Skin epidermis (tissue), 12 donors: ENCODE results near the gene CALN1.

Source experiments
- H3K27ac ChIP-seq, 21 experiments: fragments of 200-600 bp; sonication (generic) in 11 of 21; one replicate each; pipeline ENCODE4 v1.5.0; 2020; ENCODE audit warnings: mild to moderate bottlenecking in 3 of 21, inconsistent platforms in 2 of 21, moderate library complexity in 2 of 21
- H3K4me3 ChIP-seq, 7 experiments: fragments of 200-600 bp; sonication (generic) in 2 of 7; one replicate each; pipeline ENCODE4 v1.5.0; 2020; ENCODE audit warnings: inconsistent platforms in 2 of 7, mild to moderate bottlenecking in 2 of 7, moderate library complexity in 1 of 7

The CALN1 gene

DNA sequence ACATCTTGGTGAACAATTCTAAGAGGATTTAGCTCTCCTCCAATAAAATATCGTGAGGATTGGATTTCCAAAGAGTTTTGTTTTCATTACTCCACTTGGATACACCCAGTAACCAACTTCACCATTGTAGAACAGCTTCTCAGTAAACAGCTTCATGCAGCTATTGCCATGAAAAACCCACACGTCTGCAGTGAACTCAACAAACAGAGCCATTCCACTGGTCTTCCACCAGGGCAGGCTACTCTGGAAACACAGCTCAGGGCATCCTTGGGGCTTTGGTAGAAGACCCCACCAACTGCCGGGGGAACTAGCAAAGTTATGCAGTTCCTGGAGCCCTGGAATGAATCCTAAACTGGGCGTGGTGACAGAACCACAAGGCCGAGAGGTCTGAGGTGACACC, 77.4 kb downstream of the CALN1 start:
- H3K27ac ChIP-seq = no peak overlapping the region
- no peak overlapping the region for H3K4me3 ChIP-seq

DNA sequence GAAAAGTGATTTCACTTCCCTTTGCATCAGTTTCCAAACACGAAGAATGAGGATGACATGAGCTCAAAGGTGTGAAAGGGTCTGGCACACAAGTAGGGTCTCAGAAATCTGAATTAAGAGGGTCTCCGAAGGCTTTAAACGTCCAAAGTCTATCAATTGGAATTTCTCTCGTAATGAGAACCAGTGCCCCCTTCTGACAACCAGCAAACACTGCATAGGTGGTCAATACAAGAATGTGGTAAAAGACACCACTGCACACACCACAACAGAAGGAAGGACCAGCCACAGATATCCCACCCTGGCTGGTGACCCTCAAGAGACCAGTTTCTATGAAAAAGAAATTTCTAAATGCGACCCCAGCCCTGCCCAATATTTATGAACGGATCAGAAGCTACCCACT, 78.1 kb downstream of the CALN1 start:
- no peak overlapping the region for H3K4me3 ChIP-seq

DNA sequence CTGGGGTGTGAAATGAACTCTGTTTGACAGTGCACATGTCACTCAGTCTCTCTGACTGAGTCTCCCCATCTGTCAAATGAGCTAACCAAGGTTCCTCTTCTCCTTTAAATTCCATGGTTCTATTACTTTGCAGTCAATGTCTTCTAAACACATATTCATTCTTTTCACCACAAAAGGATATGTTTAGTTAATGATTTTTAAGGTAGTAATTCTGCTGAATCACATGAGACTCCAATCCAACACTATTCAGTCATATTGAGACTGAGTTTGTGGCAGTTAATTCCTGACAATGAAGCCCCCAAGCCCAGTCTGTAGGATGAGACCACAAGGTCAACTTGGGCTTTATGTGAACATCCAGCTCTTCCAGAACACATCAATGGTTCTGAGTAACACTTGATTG, 85.3 kb downstream of the CALN1 start:
- Histone ChIP-seq H3K4me3 (no peak overlapping the region), H3K27ac (no peak overlapping the region)

More for the DNA sequence above, 78.1 kb downstream of the CALN1 start:
- no peak overlapping the region for H3K27ac ChIP-seq

DNA sequence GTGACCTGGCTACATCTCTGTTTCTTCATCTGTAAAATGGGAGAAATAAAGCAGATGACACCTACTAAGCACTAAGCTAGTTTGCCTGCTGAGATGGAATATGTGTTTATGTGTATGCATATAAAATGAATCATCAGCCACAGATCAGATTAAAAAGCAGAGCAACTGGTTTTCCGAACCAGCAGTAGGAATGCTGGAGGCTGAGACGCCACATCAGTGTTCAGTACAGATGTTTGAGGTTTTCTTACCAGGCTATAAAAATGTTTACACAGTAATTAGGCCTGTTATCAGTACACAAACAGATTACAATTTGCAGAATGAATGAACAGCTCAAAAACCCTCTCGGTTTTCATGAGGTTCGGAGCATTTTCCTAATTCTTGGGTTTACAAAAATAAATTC, 85.8 kb downstream of the CALN1 start:
- Histone ChIP-seq H3K27ac (no peak overlapping the region), H3K4me3 (no peak overlapping the region)

DNA sequence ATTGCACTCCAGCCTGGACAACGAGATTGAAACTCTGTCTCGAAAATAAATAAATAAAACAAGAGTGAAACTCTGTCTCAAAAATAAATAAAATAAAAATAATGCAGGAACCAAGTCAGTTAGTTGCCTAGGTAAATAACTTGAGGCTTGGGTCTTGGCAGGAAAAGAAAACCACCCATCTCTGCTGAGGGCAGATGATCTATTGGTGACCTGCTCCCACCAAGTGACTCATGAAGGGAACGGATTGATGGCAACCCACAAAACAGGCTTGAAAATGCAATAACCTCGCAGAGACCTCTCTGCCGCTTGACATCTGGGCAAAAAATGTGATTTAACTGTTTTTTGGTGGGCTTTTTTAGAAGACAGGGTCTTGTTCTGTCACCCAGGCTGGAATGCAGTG, 86.6 kb downstream of the CALN1 start:
- Histone ChIP-seq H3K4me3 (no peak overlapping the region), H3K27ac (no peak overlapping the region)

DNA sequence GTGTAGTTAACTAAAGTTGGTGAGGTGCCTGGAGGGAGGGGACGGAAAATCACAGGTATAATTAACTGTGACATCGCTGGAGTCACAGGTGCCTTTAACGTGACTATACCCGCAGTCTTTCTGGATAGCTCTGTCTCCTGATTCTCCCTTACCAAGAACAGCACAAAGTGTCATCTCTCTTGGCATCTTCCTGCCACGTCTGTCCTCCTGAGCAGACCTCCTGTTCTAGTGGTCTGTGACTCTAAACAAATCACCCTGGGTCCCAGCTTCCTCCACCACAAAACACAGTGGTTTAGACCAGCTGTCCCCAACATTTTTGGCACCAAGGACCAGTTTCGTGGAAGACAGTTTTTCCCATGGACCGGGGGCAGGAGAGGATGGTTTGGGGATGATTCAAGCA, 90.5 kb downstream of the CALN1 start:
- H3K4me3 ChIP-seq = no peak overlapping the region
- H3K27ac ChIP-seq = no peak overlapping the region

DNA sequence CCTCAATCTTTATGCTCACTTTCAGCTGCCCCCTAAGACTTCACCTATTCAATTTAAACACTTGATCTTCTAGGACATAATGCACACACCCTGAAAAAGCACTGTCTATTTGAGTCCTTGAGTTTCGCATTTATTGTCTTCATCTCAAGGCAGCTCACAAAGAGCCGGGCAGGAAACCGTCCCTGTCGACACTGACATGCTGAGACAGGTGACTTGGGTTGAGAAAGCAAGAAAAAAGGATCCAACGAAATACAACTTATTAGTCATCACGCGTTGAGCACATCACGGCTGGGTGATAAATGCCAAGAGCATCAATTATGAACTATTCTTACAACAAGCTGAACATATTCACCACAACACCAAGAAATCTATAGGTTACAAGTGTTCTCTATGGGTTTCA, 91.1 kb downstream of the CALN1 start:
- Histone ChIP-seq H3K27ac (no peak overlapping the region), H3K4me3 (no peak overlapping the region)

DNA sequence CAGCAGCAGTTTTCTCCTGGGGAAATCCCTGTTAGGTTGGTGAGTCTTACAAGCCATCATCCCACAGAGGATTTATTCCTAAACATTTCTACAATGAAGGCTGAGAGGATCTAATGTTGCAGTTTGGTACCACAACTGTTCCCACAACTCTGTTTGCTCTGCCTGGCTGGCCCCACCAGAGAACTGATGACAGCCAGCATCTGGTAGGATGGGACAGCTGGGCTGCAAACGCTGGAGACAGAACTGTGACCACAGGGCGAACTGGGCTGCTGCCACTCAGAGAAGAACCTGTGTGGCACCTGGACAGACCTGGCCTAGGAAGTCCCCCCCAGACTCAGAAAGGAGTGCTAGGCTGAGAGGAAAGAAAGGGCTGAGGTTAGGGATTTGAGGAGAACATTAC, 94.8 kb downstream of the CALN1 start:
- H3K27ac ChIP-seq = no peak overlapping the region
- no peak overlapping the region for H3K4me3 ChIP-seq

DNA sequence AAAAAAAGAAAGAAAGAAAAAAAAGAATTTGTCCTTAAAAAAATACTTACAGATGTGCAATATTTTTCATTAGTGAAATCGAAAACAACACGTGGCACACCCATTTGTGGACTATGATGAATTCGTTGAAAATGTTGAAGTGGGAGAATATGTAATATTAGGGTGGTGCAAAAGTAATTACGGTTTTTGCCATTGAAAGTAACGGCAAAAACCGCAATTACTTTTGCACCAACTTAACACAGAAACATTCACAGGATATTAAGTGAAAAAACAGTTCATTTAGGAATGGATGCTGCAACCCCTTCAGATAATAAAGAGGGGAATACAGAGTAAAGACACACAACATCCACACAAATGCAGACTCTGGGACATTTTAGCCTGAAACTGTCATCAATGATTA, 96.0 kb downstream of the CALN1 start:
- H3K27ac ChIP-seq = no peak overlapping the region
- H3K4me3 ChIP-seq = no peak overlapping the region

DNA sequence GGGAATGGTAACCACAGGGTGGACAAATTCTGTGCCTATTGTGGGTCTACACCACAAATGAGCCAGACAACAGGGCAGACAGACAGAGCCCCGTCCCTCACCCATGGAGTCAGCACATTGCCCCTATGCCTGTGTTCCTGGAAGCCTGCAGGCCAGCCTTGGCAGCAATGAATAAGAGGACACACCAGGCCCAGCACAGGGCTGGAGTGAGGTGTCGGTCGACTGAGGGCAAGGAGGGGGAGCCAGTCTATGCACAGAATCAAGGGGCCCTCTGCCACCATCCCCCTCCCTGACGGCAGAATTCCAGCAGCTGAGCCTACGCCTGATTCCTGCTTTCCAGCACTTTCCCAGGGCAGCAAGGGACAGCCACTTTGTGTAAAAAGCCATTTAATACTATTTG, 98.2 kb downstream of the CALN1 start:
- Histone ChIP-seq H3K4me3 (no peak overlapping the region), H3K27ac (no peak overlapping the region)

DNA sequence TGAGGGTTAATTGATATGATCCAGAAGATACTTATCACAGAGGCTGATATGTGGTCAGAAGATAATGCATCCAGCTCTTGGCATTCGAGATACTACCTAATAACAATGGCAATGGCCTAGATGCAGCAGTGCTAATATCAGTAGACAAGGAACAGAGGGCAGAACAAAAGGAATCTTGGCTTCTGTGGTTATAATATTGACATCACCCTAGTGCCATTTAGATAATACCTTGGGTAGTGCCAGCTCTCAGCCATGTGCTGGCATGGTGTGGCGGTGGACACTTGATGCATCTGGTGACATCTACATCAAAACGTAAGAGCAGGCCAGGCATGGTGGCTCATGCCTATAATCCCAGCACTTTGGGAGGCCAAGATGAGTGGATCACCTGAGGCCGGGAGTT, 101.8 kb downstream of the CALN1 start:
- Histone ChIP-seq H3K4me3 (no peak overlapping the region), H3K27ac (no peak overlapping the region)

DNA sequence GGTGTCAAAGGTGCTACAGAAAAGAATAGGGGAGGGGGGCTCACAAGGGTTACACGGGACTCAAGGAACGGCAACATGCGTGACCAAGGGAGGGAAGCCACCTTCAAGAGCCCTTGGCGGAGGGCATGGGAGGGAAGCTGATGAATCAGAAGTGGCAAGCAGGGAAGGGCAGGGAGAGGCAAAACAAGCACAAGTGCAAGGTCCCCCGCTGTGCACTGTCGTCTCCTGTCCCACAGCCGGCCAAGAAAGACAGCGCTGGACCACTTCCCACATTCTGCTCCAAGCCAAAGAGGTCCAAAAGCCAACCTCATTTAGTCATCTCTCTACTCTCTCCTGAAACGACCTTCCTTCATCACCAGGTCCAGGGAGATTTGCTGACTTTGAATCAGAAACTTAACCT, 102.7 kb downstream of the CALN1 start:
- H3K27ac ChIP-seq = no peak overlapping the region
- H3K4me3 ChIP-seq = no peak overlapping the region

DNA sequence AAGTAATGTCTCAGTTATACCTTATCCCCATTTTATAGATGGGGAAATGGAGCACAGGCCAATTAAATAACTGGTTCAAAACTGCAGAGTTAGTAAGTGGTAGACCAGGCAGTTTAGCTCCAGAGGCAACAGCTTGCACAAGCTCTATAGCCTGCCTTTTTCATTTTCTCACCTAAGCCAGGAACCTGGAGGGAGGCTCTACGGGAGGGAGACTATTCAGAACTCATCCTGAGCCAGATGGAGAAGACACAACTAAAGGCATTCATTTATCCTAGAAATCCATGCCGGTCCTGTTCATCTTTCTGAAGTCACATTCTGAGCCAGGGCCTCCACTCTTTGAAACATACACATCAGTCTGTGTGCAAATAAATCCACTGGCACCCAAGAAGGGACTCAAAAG, 103.2 kb downstream of the CALN1 start:
- H3K4me3 ChIP-seq = no peak overlapping the region
- no peak overlapping the region for H3K27ac ChIP-seq

DNA sequence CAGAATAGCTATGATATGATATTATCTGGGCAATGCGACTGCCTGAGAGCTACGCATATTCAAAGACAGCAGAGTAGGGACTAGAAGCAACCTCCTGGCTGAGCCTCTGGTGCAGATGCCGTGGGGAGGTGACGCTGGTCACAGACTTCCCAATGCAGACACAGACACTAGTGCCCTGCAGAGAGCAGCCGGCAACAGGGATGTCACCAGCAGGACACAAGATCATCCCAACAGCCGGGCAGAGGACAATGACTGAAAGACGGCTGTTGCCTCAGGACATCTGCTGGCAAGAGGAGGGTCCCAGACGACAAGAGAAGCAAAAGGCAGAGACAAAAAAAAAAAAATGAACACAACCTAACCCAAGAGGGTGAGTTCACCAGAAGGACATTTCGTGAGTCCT, 104.6 kb downstream of the CALN1 start:
- Histone ChIP-seq H3K27ac (no peak overlapping the region), H3K4me3 (no peak overlapping the region)

DNA sequence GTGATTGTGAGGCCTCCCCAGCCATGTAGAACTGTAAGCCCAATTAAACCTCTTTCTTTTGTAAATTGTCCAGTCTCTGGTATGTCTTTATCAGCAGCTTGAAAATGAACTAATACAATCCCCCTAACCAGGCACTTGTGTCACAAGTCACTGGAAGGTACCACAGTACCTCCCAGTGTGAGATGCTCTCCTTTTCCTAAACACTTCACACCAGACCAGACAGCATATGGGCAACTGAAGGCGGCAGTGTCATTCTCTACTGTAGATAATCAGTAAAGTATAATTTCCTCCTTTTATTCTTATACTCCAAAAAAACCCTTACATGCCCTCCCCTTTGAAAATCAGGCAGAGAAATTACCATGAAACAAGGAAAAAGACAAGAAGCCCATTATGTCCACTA, 113.2 kb downstream of the CALN1 start:
- H3K27ac ChIP-seq = no peak overlapping the region
- no peak overlapping the region for H3K4me3 ChIP-seq

DNA sequence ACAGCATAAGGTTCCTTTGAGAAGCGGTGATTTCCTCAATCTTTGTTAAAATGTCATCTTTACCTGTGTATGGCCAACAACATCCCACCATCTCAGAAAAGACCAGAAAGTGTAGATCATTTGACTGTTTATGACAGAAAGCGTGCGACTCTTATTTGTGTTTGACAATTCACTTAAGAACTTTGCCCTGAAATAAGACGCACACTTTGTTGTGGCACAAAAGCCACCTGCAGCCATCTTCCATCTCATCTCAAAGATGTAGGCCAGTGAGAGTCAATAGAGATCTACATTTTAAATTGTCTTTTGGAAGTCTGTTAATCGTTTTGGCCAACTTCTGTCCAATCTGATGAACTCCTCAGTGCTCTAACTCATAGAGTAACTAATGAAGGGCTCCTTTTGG, 114.0 kb downstream of the CALN1 start:
- Histone ChIP-seq H3K27ac (no peak overlapping the region), H3K4me3 (no peak overlapping the region)

DNA sequence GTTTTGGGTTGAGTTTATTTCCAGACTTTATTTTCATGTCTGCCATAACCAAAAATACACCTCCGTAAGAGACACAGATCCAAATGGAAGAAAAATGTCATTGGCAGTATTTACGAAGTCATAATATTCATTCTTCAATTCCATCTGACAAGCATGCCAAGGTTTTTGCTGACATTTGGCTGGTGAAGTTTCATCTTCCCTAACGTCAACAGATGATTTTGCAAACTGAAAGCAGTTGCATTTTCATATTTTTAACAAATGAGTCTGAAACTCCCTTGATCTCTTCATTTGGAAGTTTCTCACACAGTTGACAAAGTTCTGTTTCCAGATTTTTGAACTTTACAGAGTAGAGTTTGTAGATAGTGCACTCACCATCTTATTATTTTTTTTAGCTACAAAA, 114.5 kb downstream of the CALN1 start:
- no peak overlapping the region for H3K4me3 ChIP-seq
- H3K27ac ChIP-seq = no peak overlapping the region

DNA sequence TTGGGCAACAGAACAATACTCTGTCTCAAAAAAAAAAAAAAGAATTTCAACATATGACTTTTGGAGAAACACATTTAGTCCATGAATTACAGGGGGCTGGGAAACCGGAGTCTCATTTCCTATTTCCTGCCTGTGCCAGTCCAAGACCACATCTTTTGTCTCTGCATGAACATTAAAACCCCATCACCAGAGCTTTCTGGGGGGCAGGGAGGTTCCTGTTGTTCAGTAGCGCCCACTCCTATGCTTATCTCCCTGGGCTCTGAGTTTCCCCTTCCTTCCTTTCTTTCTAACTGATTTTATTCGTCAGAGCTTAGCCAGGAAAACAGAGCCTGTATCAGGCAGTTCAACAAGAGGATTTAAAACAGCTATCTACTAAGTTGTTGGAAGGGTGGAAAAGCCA, 119.3 kb downstream of the CALN1 start:
- Histone ChIP-seq H3K27ac (peak overlapping the region in 1 of 21 experiments; percentile 2), H3K4me3 (no peak overlapping the region)

DNA sequence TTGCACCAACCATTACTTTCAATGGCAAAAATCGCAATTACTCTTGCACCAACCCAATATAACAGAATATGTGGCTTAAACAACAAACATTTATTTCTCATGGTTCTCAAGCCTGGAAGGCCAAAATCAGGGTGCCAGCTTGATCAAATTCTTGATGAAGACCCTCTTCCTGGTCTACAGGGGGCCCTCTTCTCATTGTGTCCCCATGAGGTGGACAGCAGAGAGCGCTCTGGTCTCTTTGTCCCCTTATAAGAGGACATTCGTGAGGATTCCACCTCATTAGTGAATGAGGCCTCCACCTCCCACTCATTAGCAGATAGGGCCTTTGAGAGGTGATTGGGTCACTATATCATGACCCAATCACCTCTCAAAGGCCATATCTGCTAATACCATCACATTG, 120.0 kb downstream of the CALN1 start:
- Histone ChIP-seq H3K27ac (no peak overlapping the region), H3K4me3 (no peak overlapping the region)

DNA sequence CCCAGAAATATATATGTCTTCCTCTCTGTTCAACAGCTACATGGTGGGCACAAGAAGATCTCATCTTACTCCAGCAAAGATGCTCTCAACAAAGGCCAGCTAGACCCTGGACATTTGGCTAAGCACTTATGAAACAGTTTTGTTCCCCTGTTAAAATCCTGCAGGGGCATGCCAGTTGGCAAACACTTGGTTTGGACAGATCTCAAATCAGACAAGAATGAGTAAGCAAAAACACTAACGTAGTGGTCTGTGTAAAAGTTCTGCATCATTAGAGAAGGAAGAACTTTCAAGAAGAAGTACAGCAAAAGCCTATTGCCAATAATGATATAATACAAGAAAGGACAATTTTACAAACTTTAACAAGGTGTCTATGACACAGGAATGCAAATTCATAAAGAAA, 125.6 kb downstream of the CALN1 start:
- Histone ChIP-seq H3K4me3 (no peak overlapping the region), H3K27ac (no peak overlapping the region)

DNA sequence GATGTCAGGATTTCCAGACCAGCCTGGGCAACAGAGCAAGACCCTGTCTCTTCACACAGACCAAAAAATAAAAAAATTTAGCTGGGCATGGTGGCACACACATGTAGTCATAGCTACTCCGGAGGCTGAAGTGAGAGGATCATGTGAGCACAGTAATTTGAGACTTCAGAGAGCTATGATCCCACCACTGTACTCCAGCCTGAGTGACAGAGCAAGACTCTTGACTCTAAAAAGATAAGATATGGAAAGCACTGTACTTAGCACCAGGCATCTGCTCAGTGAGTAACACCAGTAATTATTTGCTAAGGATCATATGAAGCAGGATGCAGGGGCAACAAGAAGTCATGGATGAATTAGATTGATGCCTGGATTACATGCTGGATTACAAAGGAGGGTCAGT, 128.8 kb downstream of the CALN1 start:
- H3K27ac ChIP-seq = no peak overlapping the region
- no peak overlapping the region for H3K4me3 ChIP-seq

DNA sequence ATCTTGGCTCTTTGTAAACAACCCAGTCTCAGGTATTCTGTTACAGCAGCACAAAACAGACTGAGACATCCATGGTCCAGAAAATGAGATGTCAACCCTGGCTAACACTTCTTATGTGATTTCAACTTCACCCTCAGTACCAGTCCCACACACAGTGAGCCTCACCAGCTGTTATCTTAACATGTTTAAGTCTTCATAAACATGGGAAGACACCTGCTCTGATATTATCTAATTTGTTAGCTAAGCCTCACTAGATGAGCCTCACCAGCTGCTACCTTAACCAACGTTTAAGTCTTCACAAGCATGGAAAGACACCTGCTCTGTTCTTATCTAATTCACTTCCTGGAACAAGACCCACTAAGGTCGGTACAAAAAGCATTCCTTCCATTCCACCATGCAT, 130.8 kb downstream of the CALN1 start:
- Histone ChIP-seq H3K27ac (no peak overlapping the region), H3K4me3 (no peak overlapping the region)

DNA sequence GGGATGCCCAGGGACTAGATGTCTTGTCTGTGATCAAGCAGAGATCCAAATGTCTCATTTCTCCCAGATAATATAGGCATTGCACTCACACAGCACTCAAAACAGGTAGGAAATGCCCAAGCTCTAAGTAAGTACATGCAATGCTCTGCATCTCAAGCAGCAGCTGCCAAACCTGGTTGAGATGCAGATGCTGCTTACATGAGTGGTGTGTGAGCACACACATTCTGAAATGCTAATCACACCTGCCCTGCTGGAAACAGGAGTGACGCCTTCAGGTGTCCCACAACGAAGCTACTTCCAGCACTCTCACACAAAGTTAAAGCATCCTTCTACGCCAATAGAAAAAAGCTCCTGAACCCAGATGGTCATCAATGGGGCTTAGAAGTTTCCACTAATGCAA, 132.9 kb downstream of the CALN1 start:
- H3K4me3 ChIP-seq = no peak overlapping the region
- no peak overlapping the region for H3K27ac ChIP-seq
